HG03039 (cell line): ENCODE data around the gene PEA15.

Source experiments
- ATAC-seq: cut with Tn5 transposase; IDR thresholded peaks from one replicate; pipeline ENCODE4 v1.9.1; 2021; ENCODE audit warnings: mild to moderate bottlenecking, moderate library complexity; ENCODE audit not compliant: unreplicated experiment

PEA15 gene

GRCh38 chr1:160205242-160206035 lies at the start of gene PEA15:
PEA15 (plus strand) TSS chr1:160205384; CDS start chr1:160211545, 6,161 bp downstream.
- peak; percentile 40 for ATAC-seq

GRCh38 chr1:160156361-160156760 lies 48.8 kb upstream of the PEA15 start:
- no peak for ATAC-seq

- ATAC-seq, result no peak
Measured at GRCh38 chr1:160157174-160157573, 48.0 kb upstream of the PEA15 start.

- no peak for ATAC-seq
Measured at GRCh38 chr1:160158031-160158430, 47.2 kb upstream of the PEA15 start.

GRCh38 chr1:160158534-160158933 lies 46.6 kb upstream of the PEA15 start:
- no peak for ATAC-seq

- ATAC-seq, result no peak
Measured at GRCh38 chr1:160159846-160160245, 45.3 kb upstream of the PEA15 start.

- no peak for ATAC-seq
Measured at GRCh38 chr1:160161965-160162705, 43.0 kb upstream of the PEA15 start.

GRCh38 chr1:160162931-160163330 lies 42.3 kb upstream of the PEA15 start:
- ATAC-seq, result no peak

GRCh38 chr1:160163615-160164014 lies 41.6 kb upstream of the PEA15 start:
- no peak for ATAC-seq

GRCh38 chr1:160164121-160164520 lies 41.1 kb upstream of the PEA15 start:
- ATAC-seq, result no peak

- ATAC-seq, result no peak
Measured at GRCh38 chr1:160166166-160166868, 38.9 kb upstream of the PEA15 start.

- ATAC-seq, result no peak
Measured at GRCh38 chr1:160167056-160167455, 38.1 kb upstream of the PEA15 start.

- ATAC-seq, result no peak
Measured at GRCh38 chr1:160167580-160167979, 37.6 kb upstream of the PEA15 start.

- no peak for ATAC-seq
Measured at GRCh38 chr1:160168016-160168415, 37.2 kb upstream of the PEA15 start.

GRCh38 chr1:160168609-160169369 lies 36.4 kb upstream of the PEA15 start:
- ATAC-seq, result no peak

- ATAC-seq, result no peak
Measured at GRCh38 chr1:160169553-160170399, 35.4 kb upstream of the PEA15 start.

- no peak for ATAC-seq
Measured at GRCh38 chr1:160171354-160171753, 33.8 kb upstream of the PEA15 start.

- no peak for ATAC-seq
Measured at GRCh38 chr1:160171980-160172379, 33.2 kb upstream of the PEA15 start.

GRCh38 chr1:160177231-160177630 lies 28.0 kb upstream of the PEA15 start:
- ATAC-seq, result no peak

- no peak for ATAC-seq
Measured at GRCh38 chr1:160177667-160178066, 27.5 kb upstream of the PEA15 start.
